Tibial nerve (tissue), 4 donors: ENCODE results near the gene DTD2. TPM values are rescaled to one million over a fixed set of nuclear protein-coding genes. Genes with fewer than 3 reads are reported as not detected.

Source experiments
- DNase-seq, 2 donors: peaks; one replicate each; pipeline ENCODE4 v3.0.0-alpha.2; 2019; ENCODE audit warnings: low spot score in 2 of 2
- H3K27ac ChIP-seq, 4 donors: fragments of 200-600 bp; sonication (generic) in 3 of 4; one replicate each; pipeline ENCODE4 v1.5.1; 2017 to 2019; ENCODE audit warnings: mild to moderate bottlenecking in 1 of 4
- H3K27me3 ChIP-seq, 2 donors: fragments of 200-600 bp; sonication (generic) in 1 of 2; one replicate each; pipeline versions ENCODE4 v1.5.1 to v1.6.0; 2017 to 2019
- H3K36me3 ChIP-seq, 3 donors: fragments of 200-600 bp; sonication (generic); one replicate each; pipeline ENCODE4 v1.5.1; 2018 to 2019
- H3K4me1 ChIP-seq, 4 donors: fragments of 200-600 bp; sonication (generic) in 3 of 4; one replicate each; pipeline ENCODE4 v1.5.1; 2017 to 2019
- H3K4me3 ChIP-seq, 4 donors: fragments of 200-600 bp; sonication (generic) in 3 of 4; one replicate each; pipeline ENCODE4 v1.5.1; 2017 to 2019; ENCODE audit warnings: mild to moderate bottlenecking in 1 of 4, moderate library complexity in 1 of 4
- H3K9me3 ChIP-seq, 4 donors: fragments of 200-600 bp; sonication (generic) in 3 of 4; one replicate each; pipeline ENCODE4 v1.5.1; 2017 to 2019
- CTCF ChIP-seq, 5 experiments: fragments of 200-600 bp in 3 of 5; fragments of 450-650 bp in 2 of 5; sonication (generic) in 3 of 5; IDR thresholded peaks; one replicate each; pipeline ENCODE4 v1.5.1; 2016 to 2019; ENCODE audit warnings: antibody characterized with exemption in 5 of 5, mild to moderate bottlenecking in 3 of 5, moderate library complexity in 2 of 5
- EP300 ChIP-seq, 2 donors: sonication (generic); formaldehyde crosslinking; IDR thresholded peaks; one replicate each; pipeline ENCODE4 v1.6.1; 2017; ENCODE audit warnings: antibody characterized with exemption in 2 of 2, mild to moderate bottlenecking in 1 of 2
- POLR2A ChIP-seq, 2 donors: fragments of 450-650 bp; IDR thresholded peaks; one replicate each; pipeline ENCODE4 v1.6.1; 2017; ENCODE audit warnings: antibody characterized with exemption in 2 of 2, mild to moderate bottlenecking in 2 of 2, moderate library complexity in 2 of 2
- WGBS, 2 donors: methylation state at CpG; one replicate each; pipeline ENCODE4 v1.1.5; 2018; 5-methylcytosine and 5-hydroxymethylcytosine counted together
- total RNA-seq, 4 donors: library from RNA; depleted of rRNA; stranded (reverse); fragments of >200 nt; gene quantifications; one replicate each; pipeline ENCODE4 v1.1.0, GENCODE V29; 2016

DTD2 gene
- total RNA-seq, 4 donors from 2014 or later: 40.0 to 63.4 (median 47.4) TPM

GRCh38 chr14:31457665-31458659 lies 656 bp upstream of the DTD2 start:
- peak overlapping the region; percentile 64 to 95 (median 78) for H3K4me3 ChIP-seq
- H3K9me3 ChIP-seq: no peaks in the 10 kb centered on the region
- no peak for DNase-seq
- H3K27ac ChIP-seq: peak overlapping the region; percentile 72 to 94 (median 85)
- WGBS, 2 donors: 33 to 35% methylated on average over 11 of the region's 11 CpGs
- H3K4me1 ChIP-seq: peaks cover 0 to 39% (median 5%) of the 10 kb centered on the region in 4 donors
- TF ChIP-seq POLR2A (IDR thresholded peaks at IDR 0.05): no peak
- TF ChIP-seq EP300 (IDR thresholded peaks at IDR 0.05): no peak
- TF ChIP-seq CTCF (IDR thresholded peaks at IDR 0.05): peak in 1 of 5 experiments; percentile 5
- no peaks in the 10 kb centered on the region for H3K27me3 ChIP-seq
- no peaks in the 10 kb centered on the region for H3K36me3 ChIP-seq

- no peak for DNase-seq
- WGBS, 2 donors: 24 to 37% methylated on average over 2 of the region's 2 CpGs
- Histone ChIP-seq H3K36me3 (peaks cover 0 to 59% (median 0%) of the 10 kb centered on the region in 3 donors), H3K4me3 (no peak overlapping the region), H3K4me1 (peaks cover 0 to 30% (median 0%) of the 10 kb centered on the region in 4 donors), H3K9me3 (no peaks in the 10 kb centered on the region), H3K27ac (peak overlapping the region in 1 of 4 donors; percentile 10), H3K27me3 (no peaks in the 10 kb centered on the region)
- peak; percentile 39 to 59 (median 48) for TF ChIP-seq CTCF (IDR thresholded peaks at IDR 0.05)
- no peak for TF ChIP-seq EP300 (IDR thresholded peaks at IDR 0.05)
Measured at GRCh38 chr14:31449971-31450610, 7.2 kb downstream of the DTD2 start.

GRCh38 chr14:31449136-31449535 lies 8.2 kb downstream of the DTD2 start:
- peaks cover 0 to 61% (median 0%) of the 10 kb centered on the region in 3 donors for H3K36me3 ChIP-seq
- H3K4me3 ChIP-seq: no peak overlapping the region
- no peak overlapping the region for H3K27ac ChIP-seq
- WGBS, 2 donors: 76 to 80% methylated on average over 8 of the region's 8 CpGs
- no peak for DNase-seq
- peaks cover 0 to 21% (median 0%) of the 10 kb centered on the region in 4 donors for H3K4me1 ChIP-seq
- no peaks in the 10 kb centered on the region for H3K9me3 ChIP-seq
- no peaks in the 10 kb centered on the region for H3K27me3 ChIP-seq
- TF ChIP-seq EP300 (IDR thresholded peaks at IDR 0.05) (no peak), CTCF (IDR thresholded peaks at IDR 0.05) (no peak)

GRCh38 chr14:31445703-31446102 lies 11.6 kb downstream of the DTD2 start:
- TF ChIP-seq CTCF (IDR thresholded peaks at IDR 0.05): no peak
- no peak for TF ChIP-seq EP300 (IDR thresholded peaks at IDR 0.05)
- no peak for TF ChIP-seq POLR2A (IDR thresholded peaks at IDR 0.05)
- no peaks in the 10 kb centered on the region for H3K27me3 ChIP-seq
- peaks cover 0 to 38% (median 0%) of the 10 kb centered on the region in 3 donors for H3K36me3 ChIP-seq
- no peak overlapping the region for H3K27ac ChIP-seq
- no peak for DNase-seq
- no peak overlapping the region for H3K4me3 ChIP-seq
- H3K9me3 ChIP-seq: no peaks in the 10 kb centered on the region
- WGBS, 2 donors: 97 to 100% methylated on average over 1 of the region's 1 CpG
- peaks cover 0 to 28% (median 6%) of the 10 kb centered on the region in 4 donors for H3K4me1 ChIP-seq
